ENCODE data around the gene ZDHHC17. TPM values are rescaled to one million over a fixed set of nuclear protein-coding genes. Genes with fewer than 3 reads are reported as not detected.

Gene ZDHHC17
- total and polyA plus RNA-seq, 2 of the 13 experiments (the other 11 are each of a cell fraction or from before 2014, with no cell fraction given), result 36.7 to 38.5 TPM

- TF ChIP-seq AHDC1 (CRISPR knock-in tag; IDR thresholded peaks at IDR 0.05; ENCODE audit: borderline replicate concordance) (no peak), ZMYM4 (CRISPR knock-in tag; IDR thresholded peaks at IDR 0.05) (no peak), GLMP (CRISPR knock-in tag; IDR thresholded peaks at IDR 0.05; ENCODE audit: borderline replicate concordance) (no peak), ATRX (CRISPR knock-in tag; IDR thresholded peaks at IDR 0.05; ENCODE audit: borderline replicate concordance) (no peak), ZKSCAN8 (CRISPR knock-in tag; IDR thresholded peaks at IDR 0.05; ENCODE audit: borderline replicate concordance) (no peak), ZMAT3 (CRISPR knock-in tag; conservative IDR thresholded peaks at IDR 0.05) (no peak), UBTF (CRISPR knock-in tag; IDR thresholded peaks at IDR 0.05) (no peak), SIX4 (CRISPR knock-in tag; IDR thresholded peaks at IDR 0.05) (no peak), ZFP36L2 (CRISPR knock-in tag; IDR thresholded peaks at IDR 0.05) (no peak), ZNF772 (CRISPR knock-in tag; IDR thresholded peaks at IDR 0.05) (no peak), ATF3 (CRISPR knock-in tag; IDR thresholded peaks at IDR 0.05) (no peak), ZSCAN25 (CRISPR knock-in tag; IDR thresholded peaks at IDR 0.05) (no peak), TRIM22 (IDR thresholded peaks at IDR 0.05) (no peak), MIER2 (CRISPR knock-in tag; IDR thresholded peaks at IDR 0.05) (no peak)
Observed at GRCh38 chr12:76860256-76860655, 96.3 kb downstream of the ZDHHC17 start (continued).

Measured in HepG2 (cell line).